ENCODE results near the gene ARL14EP. TPM values are rescaled to one million over a fixed set of nuclear protein-coding genes. Genes with fewer than 3 reads are reported as not detected.

ARL14EP gene
- total RNA-seq, 1 experiment from 2014 or later = 25.3 TPM

DNA sequence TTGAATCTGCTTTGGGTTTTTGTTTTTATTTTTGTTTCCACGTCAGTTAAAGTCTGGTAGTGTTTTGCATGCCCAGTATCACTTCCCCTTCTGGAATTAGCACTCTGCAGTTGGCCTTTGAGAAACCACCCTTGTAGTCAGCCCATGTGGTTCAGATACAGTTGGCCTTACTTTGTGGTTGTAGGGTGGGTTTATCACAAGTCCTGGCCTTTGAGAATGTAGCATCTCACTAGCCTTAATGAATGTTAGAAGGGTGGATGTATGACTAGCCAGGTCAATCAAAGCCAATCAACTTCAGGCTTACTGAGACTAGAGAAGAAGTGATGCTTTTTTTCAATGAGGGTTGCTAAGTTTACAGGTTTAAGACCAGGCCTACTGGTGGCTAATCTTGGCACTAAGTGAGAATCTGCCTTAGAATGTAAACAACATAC is 19.8 kb downstream of the ARL14EP start:
- TF ChIP-seq, protein P1, sequence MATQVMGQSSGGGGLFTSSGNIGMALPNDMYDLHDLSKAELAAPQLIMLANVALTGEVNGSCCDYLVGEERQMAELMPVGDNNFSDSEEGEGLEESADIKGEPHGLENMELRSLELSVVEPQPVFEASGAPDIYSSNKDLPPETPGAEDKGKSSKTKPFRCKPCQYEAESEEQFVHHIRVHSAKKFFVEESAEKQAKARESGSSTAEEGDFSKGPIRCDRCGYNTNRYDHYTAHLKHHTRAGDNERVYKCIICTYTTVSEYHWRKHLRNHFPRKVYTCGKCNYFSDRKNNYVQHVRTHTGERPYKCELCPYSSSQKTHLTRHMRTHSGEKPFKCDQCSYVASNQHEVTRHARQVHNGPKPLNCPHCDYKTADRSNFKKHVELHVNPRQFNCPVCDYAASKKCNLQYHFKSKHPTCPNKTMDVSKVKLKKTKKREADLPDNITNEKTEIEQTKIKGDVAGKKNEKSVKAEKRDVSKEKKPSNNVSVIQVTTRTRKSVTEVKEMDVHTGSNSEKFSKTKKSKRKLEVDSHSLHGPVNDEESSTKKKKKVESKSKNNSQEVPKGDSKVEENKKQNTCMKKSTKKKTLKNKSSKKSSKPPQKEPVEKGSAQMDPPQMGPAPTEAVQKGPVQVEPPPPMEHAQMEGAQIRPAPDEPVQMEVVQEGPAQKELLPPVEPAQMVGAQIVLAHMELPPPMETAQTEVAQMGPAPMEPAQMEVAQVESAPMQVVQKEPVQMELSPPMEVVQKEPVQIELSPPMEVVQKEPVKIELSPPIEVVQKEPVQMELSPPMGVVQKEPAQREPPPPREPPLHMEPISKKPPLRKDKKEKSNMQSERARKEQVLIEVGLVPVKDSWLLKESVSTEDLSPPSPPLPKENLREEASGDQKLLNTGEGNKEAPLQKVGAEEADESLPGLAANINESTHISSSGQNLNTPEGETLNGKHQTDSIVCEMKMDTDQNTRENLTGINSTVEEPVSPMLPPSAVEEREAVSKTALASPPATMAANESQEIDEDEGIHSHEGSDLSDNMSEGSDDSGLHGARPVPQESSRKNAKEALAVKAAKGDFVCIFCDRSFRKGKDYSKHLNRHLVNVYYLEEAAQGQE (IDR thresholded peaks at IDR 0.05; ENCODE audit: low read depth) = no peak
- TF ChIP-seq, protein P2, sequence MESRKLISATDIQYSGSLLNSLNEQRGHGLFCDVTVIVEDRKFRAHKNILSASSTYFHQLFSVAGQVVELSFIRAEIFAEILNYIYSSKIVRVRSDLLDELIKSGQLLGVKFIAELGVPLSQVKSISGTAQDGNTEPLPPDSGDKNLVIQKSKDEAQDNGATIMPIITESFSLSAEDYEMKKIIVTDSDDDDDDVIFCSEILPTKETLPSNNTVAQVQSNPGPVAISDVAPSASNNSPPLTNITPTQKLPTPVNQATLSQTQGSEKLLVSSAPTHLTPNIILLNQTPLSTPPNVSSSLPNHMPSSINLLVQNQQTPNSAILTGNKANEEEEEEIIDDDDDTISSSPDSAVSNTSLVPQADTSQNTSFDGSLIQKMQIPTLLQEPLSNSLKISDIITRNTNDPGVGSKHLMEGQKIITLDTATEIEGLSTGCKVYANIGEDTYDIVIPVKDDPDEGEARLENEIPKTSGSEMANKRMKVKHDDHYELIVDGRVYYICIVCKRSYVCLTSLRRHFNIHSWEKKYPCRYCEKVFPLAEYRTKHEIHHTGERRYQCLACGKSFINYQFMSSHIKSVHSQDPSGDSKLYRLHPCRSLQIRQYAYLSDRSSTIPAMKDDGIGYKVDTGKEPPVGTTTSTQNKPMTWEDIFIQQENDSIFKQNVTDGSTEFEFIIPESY (IDR thresholded peaks at IDR 0.05; ENCODE audit: extremely low read depth, insufficient replicate concordance, low read length) = no peak
- no peak overlapping the region for H2AFZ ChIP-seq (ENCODE audit: low read depth, low read length, poor library complexity, severe bottlenecking)
- DNase-seq (ENCODE audit: low read depth, low spot score) (no peak), ATAC-seq (no peak)
- BruUV-seq (replicated peaks) = no TSS peak
- H3K79me2 ChIP-seq (ENCODE audit: insufficient read depth, low read length) = no peaks in the 10 kb centered on the region
- ChIA-PET POLR2A (no interaction called here), RAD21 (ENCODE audit: low non-redundant PET in 1 of 2, low total read pairs in 2 of 2, uncharacterized antibody in 2 of 2, unreplicated experiment in 2 of 2) (no interaction called here), CTCF (no interaction called here)
- no peaks in the 10 kb centered on the region for H3K9me3 ChIP-seq (ENCODE audit: control insufficient read depth in 1 of 2, insufficient read depth in 1 of 2, low read depth in 1 of 2, low read length in 2 of 2)
- H3K27me3 ChIP-seq (ENCODE audit: insufficient read depth, low read length) = no peaks in the 10 kb centered on the region
- no peaks in the 10 kb centered on the region for H3K4me1 ChIP-seq (ENCODE audit: control insufficient read depth in 1 of 2, insufficient read depth in 2 of 2, low read length in 2 of 2)
- H3K9ac ChIP-seq (ENCODE audit: low read length) = no peak overlapping the region
- peaks cover 0 to 6% of the 10 kb centered on the region in 2 experiments; a peak in 2 of 4 replicates for H3K36me3 ChIP-seq (ENCODE audit: control insufficient read depth in 1 of 2, insufficient read depth in 2 of 2, low read length in 2 of 2)
- no peak overlapping the region for H3K27ac ChIP-seq (ENCODE audit: low read depth, low read length)
- no peak overlapping the region for H3K4me3 ChIP-seq (replicated peaks in 1 of 2; ENCODE audit: low read depth in 1 of 2, low read length in 2 of 2)
- H3K9me2 ChIP-seq (ENCODE audit: insufficient read depth) = no peaks in the 10 kb centered on the region
- H4K20me1 ChIP-seq (ENCODE audit: insufficient read depth) = no peaks in the 10 kb centered on the region
- intact Hi-C loops (cut with micrococcal nuclease) = no loop called here
- H3K4me2 ChIP-seq (ENCODE audit: low read length) = no peak overlapping the region

DNA sequence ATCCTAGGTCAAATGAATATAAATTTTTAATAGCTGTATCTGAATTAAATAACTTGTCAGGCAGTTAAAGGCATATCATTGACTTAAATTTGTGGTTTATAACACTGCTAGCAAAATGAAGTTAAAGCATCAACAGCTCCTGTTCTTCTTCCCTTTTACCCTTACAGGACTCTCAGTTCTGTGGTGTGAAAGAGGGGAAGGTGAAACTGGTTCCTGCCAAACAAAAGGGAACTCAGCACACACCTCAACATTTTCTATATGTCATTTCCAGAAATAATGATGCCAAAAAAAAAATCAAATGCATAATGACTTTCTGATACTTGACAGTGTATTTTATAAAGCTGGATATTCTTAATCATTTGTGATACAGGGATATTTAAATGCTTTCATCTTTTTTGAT is 21.2 kb downstream of the ARL14EP start:
- Histone ChIP-seq H3K4me3 (replicated peaks in 1 of 2; ENCODE audit: low read depth in 1 of 2, low read length in 2 of 2) (no peak overlapping the region), H3K9ac (ENCODE audit: low read length) (no peak overlapping the region), H3K9me2 (ENCODE audit: insufficient read depth) (no peaks in the 10 kb centered on the region), H3K27me3 (ENCODE audit: insufficient read depth, low read length) (no peaks in the 10 kb centered on the region), H2AFZ (ENCODE audit: low read depth, low read length, poor library complexity, severe bottlenecking) (no peak overlapping the region), H3K27ac (ENCODE audit: low read depth, low read length) (no peak overlapping the region), H3K9me3 (ENCODE audit: control insufficient read depth in 1 of 2, insufficient read depth in 1 of 2, low read depth in 1 of 2, low read length in 2 of 2) (no peaks in the 10 kb centered on the region), H3K4me2 (ENCODE audit: low read length) (no peak overlapping the region), H3K36me3 (ENCODE audit: control insufficient read depth in 1 of 2, insufficient read depth in 2 of 2, low read length in 2 of 2) (no peaks in the 10 kb centered on the region), H3K4me1 (ENCODE audit: control insufficient read depth in 1 of 2, insufficient read depth in 2 of 2, low read length in 2 of 2) (no peaks in the 10 kb centered on the region), H3K79me2 (ENCODE audit: insufficient read depth, low read length) (no peaks in the 10 kb centered on the region), H4K20me1 (ENCODE audit: insufficient read depth) (no peaks in the 10 kb centered on the region)
- no peak for TF ChIP-seq EGR1 (IDR thresholded peaks at IDR 0.05; ENCODE audit: low read depth)
- TF ChIP-seq RAD21 (IDR thresholded peaks at IDR 0.05; ENCODE audit: low read depth) = no peak
- TF ChIP-seq EZH2phosphoT487 (IDR thresholded peaks at IDR 0.05; ENCODE audit: borderline replicate concordance) = no peak
- no peak for TF ChIP-seq JUND (IDR thresholded peaks at IDR 0.05)
- TF ChIP-seq FOSL1 (IDR thresholded peaks at IDR 0.05; ENCODE audit: low read depth) = no peak
- no peak for TF ChIP-seq SP1 (IDR thresholded peaks at IDR 0.05; ENCODE audit: low read depth)
- TF ChIP-seq, protein P2 (IDR thresholded peaks at IDR 0.05; ENCODE audit: extremely low read depth, insufficient replicate concordance, low read length) = no peak
- no peak for TF ChIP-seq ZFX (IDR thresholded peaks at IDR 0.05)
- TF ChIP-seq ELF1 (IDR thresholded peaks at IDR 0.05; ENCODE audit: borderline replicate concordance, low read depth) = no peak
- TF ChIP-seq CEBPB (IDR thresholded peaks at IDR 0.05; ENCODE audit: low read depth) = no peak
- no peak for TF ChIP-seq POLR2AphosphoS5 (IDR thresholded peaks at IDR 0.05; ENCODE audit: low read depth, low read length)
- TF ChIP-seq SRF (IDR thresholded peaks at IDR 0.05; ENCODE audit: low read depth) = no peak
- POLR2A ChIA-PET = no interaction called here
- CTCF ChIA-PET = no interaction called here
- intact Hi-C loops (cut with micrococcal nuclease) = no loop called here
- DNase-seq (ENCODE audit: low read depth, low spot score) (no peak), ATAC-seq (no peak)
- RAD21 ChIA-PET (ENCODE audit: low non-redundant PET in 1 of 2, low total read pairs in 2 of 2, uncharacterized antibody in 2 of 2, unreplicated experiment in 2 of 2) = no interaction called here
- no TSS peak for BruUV-seq (replicated peaks)
